GM12878 (cell line): Measurements from ENCODE around the gene CRKL. TPM values are rescaled to one million over a fixed set of nuclear protein-coding genes. Genes with fewer than 3 reads are reported as not detected.
A peak's percentile ranks its signal among the peaks of the same experiment; 100 is the strongest.

Source experiments
- BCLAF1 ChIP-seq: fragments of 450-650 bp; IDR thresholded peaks from 2 replicates; pipeline ENCODE4 v1.6.1; 2017; ENCODE audit warnings: antibody characterized with exemption, mild to moderate bottlenecking, moderate library complexity
- BHLHE40 ChIP-seq, 2 experiments: fragments of 450-650 bp in 1 of 2; IDR thresholded peaks; 2 replicates each; pipeline ENCODE4 v1.6.1; 2011 to 2017; ENCODE audit warnings: low read depth in 2 of 2, borderline replicate concordance in 1 of 2, improper control_type of control experiment in 1 of 2, low read length in 1 of 2, mild to moderate bottlenecking in 1 of 2
- CBX5 ChIP-seq: sonication (generic); IDR thresholded peaks from 2 replicates; pipeline ENCODE4 v1.6.1; 2016; ENCODE audit warnings: low read depth, moderate library complexity, mild to moderate bottlenecking, inconsistent platforms
- E2F8 ChIP-seq: fragments of 450-650 bp; IDR thresholded peaks from 2 replicates; pipeline ENCODE4 v1.6.1; 2018; ENCODE audit warnings: mild to moderate bottlenecking, low read depth, moderate library complexity; ENCODE audit not compliant: partially characterized antibody
- ESRRA ChIP-seq: IDR thresholded peaks from 2 replicates; pipeline ENCODE4 v1.6.1; 2012; ENCODE audit warnings: mild to moderate bottlenecking, low read length, improper control_type of control experiment
- GABPA ChIP-seq: IDR thresholded peaks from 2 replicates; pipeline ENCODE4 v1.6.1; 2014; ENCODE audit warnings: antibody characterized with exemption, low read depth, mild to moderate bottlenecking, inconsistent platforms
- LARP7 ChIP-seq: fragments of 450-650 bp; IDR thresholded peaks from 2 replicates; pipeline ENCODE4 v1.6.1; 2017; ENCODE audit warnings: mild to moderate bottlenecking
- NFYA ChIP-seq: IDR thresholded peaks from 2 replicates; pipeline ENCODE4 v1.6.1; 2011; ENCODE audit warnings: low read depth, mild to moderate bottlenecking, low read length, improper control_type of control experiment, borderline replicate concordance
- NFYB ChIP-seq: IDR thresholded peaks from 2 replicates; pipeline ENCODE4 v1.6.1; 2011; ENCODE audit warnings: low read depth, mild to moderate bottlenecking, low read length, improper control_type of control experiment, moderate library complexity; ENCODE audit not compliant: insufficient read depth
- SMAD1 ChIP-seq: fragments of 450-650 bp; IDR thresholded peaks from 2 replicates; pipeline ENCODE4 v1.6.1; 2018; ENCODE audit warnings: mild to moderate bottlenecking, low read depth; ENCODE audit not compliant: partially characterized antibody
- SPI1 ChIP-seq: IDR thresholded peaks from 2 replicates; pipeline ENCODE4 v1.6.1; 2011; ENCODE audit warnings: low read depth, mild to moderate bottlenecking, low read length, moderate library complexity, borderline replicate concordance; ENCODE audit not compliant: insufficient read depth
- STAT1 ChIP-seq: fragments of 450-650 bp; conservative IDR thresholded peaks from 2 replicates; pipeline ENCODE4 v1.6.1; 2014; ENCODE audit warnings: antibody characterized with exemption, mild to moderate bottlenecking
- TBL1XR1 ChIP-seq: IDR thresholded peaks from 2 replicates; pipeline ENCODE4 v1.6.1; 2012; ENCODE audit warnings: low read depth, low read length, improper control_type of control experiment
- polyA plus RNA-seq, 11 experiments: library from polyadenylated mRNA; depleted of rRNA in 4 of 11; unstranded in 6 of 11; stranded (reverse) in 5 of 11; fragments of >200 nt; fragmentation: Nextera tagmentation in 4 of 11; fragmentation: Illumina TruSeq in 1 of 11; extraction: Ambion mirVana in 4 of 11; extraction: Trizol in 1 of 11; gene quantifications; 1 replicate in 1 of 11; 2 replicates in 10 of 11; pipeline versions ENCODE4 v1.2.1 to v1.2.3, GENCODE V29; 2011 to 2016; ENCODE audit warnings: inconsistent platforms in 2 of 11, missing spikeins in 2 of 11, low read depth in 1 of 11
- total RNA-seq, 4 experiments: library from RNA; depleted of rRNA in 3 of 4; stranded (reverse); fragments of >200 nt in 3 of 4; fragmentation: Illumina TruSeq in 1 of 4; extraction: Trizol in 1 of 4; gene quantifications; 2 replicates each; pipeline versions ENCODE4 v1.2.1 to v1.2.3, GENCODE V29; 2013 to 2021
- TF ChIP-seq, protein P1 (sequence below): fragments of 450-650 bp; formaldehyde crosslinking; IDR thresholded peaks from 2 replicates; pipeline ENCODE4 v1.5.0; 2022; ENCODE audit warnings: mild to moderate bottlenecking, missing genetic modification characterization
- TF ChIP-seq, protein P2 (sequence below): fragments of 450-650 bp; IDR thresholded peaks from 2 replicates; pipeline ENCODE4 v1.6.1; 2017; ENCODE audit warnings: mild to moderate bottlenecking
- TF ChIP-seq, protein P3 (sequence below): IDR thresholded peaks from 2 replicates; pipeline ENCODE4 v1.6.1; 2011; ENCODE audit warnings: borderline replicate concordance, low read depth, mild to moderate bottlenecking, moderate library complexity, mixed read lengths, low read length; ENCODE audit not compliant: insufficient read depth; ENCODE audit errors: extremely low read length

Gene CRKL
- total and polyA plus RNA-seq, 10 of the 15 experiments (the other 5 are each of a cell fraction or from before 2014, with no cell fraction given): 12.6 to 61.2 (median 32.7) TPM

GRCh38 chr22:20981787-20982562, 64.8 kb downstream of the CRKL start, which contains the start of gene LZTR1 (continued):
- TF ChIP-seq ESRRA: no peak
- TF ChIP-seq E2F8: no peak
- no peak for TF ChIP-seq SPI1
- TF ChIP-seq, protein P1, sequence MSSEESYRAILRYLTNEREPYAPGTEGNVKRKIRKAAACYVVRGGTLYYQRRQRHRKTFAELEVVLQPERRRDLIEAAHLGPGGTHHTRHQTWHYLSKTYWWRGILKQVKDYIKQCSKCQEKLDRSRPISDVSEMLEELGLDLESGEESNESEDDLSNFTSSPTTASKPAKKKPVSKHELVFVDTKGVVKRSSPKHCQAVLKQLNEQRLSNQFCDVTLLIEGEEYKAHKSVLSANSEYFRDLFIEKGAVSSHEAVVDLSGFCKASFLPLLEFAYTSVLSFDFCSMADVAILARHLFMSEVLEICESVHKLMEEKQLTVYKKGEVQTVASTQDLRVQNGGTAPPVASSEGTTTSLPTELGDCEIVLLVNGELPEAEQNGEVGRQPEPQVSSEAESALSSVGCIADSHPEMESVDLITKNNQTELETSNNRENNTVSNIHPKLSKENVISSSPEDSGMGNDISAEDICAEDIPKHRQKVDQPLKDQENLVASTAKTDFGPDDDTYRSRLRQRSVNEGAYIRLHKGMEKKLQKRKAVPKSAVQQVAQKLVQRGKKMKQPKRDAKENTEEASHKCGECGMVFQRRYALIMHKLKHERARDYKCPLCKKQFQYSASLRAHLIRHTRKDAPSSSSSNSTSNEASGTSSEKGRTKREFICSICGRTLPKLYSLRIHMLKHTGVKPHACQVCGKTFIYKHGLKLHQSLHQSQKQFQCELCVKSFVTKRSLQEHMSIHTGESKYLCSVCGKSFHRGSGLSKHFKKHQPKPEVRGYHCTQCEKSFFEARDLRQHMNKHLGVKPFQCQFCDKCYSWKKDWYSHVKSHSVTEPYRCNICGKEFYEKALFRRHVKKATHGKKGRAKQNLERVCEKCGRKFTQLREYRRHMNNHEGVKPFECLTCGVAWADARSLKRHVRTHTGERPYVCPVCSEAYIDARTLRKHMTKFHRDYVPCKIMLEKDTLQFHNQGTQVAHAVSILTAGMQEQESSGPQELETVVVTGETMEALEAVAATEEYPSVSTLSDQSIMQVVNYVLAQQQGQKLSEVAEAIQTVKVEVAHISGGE (CRISPR knock-in tag): 0 out of 2 replicates have a peak, but pooled peaks have one; percentile 46
- no peak for TF ChIP-seq NFYB
- TF ChIP-seq, protein P2, sequence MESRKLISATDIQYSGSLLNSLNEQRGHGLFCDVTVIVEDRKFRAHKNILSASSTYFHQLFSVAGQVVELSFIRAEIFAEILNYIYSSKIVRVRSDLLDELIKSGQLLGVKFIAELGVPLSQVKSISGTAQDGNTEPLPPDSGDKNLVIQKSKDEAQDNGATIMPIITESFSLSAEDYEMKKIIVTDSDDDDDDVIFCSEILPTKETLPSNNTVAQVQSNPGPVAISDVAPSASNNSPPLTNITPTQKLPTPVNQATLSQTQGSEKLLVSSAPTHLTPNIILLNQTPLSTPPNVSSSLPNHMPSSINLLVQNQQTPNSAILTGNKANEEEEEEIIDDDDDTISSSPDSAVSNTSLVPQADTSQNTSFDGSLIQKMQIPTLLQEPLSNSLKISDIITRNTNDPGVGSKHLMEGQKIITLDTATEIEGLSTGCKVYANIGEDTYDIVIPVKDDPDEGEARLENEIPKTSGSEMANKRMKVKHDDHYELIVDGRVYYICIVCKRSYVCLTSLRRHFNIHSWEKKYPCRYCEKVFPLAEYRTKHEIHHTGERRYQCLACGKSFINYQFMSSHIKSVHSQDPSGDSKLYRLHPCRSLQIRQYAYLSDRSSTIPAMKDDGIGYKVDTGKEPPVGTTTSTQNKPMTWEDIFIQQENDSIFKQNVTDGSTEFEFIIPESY: no peak
- TF ChIP-seq CBX5: no peak
- no peak for TF ChIP-seq BCLAF1
- TF ChIP-seq, protein P3, sequence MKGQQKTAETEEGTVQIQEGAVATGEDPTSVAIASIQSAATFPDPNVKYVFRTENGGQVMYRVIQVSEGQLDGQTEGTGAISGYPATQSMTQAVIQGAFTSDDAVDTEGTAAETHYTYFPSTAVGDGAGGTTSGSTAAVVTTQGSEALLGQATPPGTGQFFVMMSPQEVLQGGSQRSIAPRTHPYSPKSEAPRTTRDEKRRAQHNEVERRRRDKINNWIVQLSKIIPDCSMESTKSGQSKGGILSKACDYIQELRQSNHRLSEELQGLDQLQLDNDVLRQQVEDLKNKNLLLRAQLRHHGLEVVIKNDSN: no peak
- TF ChIP-seq LARP7: peak; percentile 75
- no peak for TF ChIP-seq STAT1
- TF ChIP-seq BHLHE40 (IDR thresholded peaks at IDR 0.05; ENCODE audit: borderline replicate concordance in 1 of 2, low read depth in 2 of 2, low read length in 1 of 2): peak in 1 of 2 experiments; percentile 67; a peak in 3 of 4 replicates
- no peak for TF ChIP-seq NFYA
- TF ChIP-seq SMAD1: no peak
- no peak for TF ChIP-seq GABPA
- no peak for TF ChIP-seq TBL1XR1
